ENCODE data around the gene DPH7.
"Not testable (repeated sequence)": the region's sequence is repeated elsewhere in the genome, so short reads cannot be mapped to it uniquely, and the experiment has no call there.

Gene DPH7

GRCh38 chr9:137580209-137580953, 1.7 kb upstream of the DPH7 start:
- no peak for DNase-seq

- no peak for DNase-seq
Observed at GRCh38 chr9:137579259-137579604, 507 bp upstream of the DPH7 start.

DNA sequence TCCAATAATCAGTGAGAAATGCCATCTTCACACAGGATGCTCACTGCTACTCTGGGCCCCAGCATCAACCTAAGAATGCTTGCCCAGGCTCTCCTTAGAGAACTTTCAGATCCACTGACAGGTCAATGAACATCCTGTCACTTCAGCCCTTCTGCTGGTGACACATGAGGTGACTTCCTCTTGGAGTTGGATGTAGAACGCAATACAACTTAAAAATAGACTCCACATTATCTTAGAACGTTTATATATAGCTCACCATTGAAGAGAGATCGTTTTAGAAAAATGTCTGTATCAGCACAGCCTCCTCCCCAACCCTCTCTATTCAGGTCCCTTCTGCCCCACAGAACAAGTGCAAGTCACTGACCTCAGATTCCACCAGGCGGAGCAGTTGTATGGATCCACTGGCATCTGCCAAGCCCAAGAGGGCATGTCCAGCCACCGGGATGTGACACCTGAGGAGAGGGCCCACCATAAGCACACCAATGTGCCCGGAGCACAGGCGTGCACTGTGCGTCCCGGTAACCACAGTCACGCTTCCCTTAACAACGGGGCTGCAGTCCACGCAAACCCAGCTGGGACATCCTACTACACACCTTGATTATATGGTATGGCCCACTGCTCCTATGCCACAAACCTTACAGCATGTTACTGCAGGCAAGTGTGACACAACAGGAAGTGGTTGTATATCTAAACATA, 2.9 kb downstream of the DPH7 start:
- DNase-seq, result no peak

- no peak for DNase-seq
Observed at GRCh38 chr9:137575364-137575715, 3.4 kb downstream of the DPH7 start.

DNA sequence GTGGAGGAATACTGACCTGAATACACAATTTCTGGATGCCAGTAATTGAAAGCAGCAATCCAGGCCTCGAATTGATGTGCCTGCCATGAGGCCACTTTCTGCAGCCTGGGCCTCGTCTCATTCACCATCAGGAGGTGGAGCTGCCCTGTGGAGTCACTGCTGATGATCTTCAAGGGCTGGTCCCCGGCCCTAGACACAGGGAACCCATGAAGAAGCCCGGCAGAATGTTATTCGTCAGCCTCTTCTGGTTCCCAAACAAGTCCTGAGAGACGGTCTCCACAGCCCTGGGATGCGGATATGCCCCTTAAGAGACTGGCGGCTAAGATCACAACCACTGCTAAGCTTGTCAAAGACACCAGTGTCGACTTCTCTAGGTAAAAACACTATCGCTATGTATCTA, 4.5 kb downstream of the DPH7 start:
- no peak for DNase-seq

DNA sequence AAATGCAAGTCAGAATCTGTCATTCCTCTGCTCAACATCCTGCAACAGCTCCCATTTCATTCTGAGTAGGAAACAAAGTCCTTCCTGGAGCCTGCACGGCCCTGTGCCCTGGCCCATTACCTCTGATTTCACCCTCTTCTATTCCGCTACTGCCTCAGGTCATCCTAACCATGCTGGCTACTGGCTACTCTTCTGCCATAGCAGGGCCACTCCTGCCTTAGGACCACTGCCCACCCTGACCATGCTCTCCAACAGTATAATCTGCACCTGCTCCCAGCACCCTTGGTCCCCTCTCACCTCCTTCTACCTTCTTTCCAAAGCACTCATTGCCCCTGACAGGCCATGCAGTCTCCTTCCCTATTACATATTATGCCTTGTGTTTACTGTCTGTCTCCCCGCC, 8.2 kb downstream of the DPH7 start:
- DNase-seq, result no peak

DNA sequence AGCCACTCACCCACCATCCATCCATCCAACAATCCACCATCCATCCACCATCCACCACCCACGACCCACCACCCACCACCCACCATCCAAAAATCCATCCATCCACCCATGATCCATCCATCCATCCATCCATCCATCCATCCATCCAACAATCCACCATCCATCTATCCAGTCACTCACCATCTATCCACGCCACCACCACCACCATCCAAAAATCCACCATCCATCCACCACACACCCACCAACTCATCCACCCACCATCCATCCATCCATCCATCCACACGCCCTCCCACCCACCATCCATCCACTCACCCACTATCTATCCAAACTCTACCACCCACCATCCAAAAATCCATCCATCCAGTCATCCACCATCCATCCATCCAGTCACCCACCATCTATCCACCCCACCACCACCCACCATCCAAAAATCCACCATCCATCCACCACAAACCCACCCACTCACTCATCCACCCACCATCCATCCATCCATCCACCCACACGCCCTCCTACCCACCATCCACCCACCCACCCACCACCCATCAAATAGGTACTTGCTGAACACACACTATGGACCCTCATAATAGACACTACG, 9.0 kb downstream of the DPH7 start:
- DNase-seq, result no peak

DNA sequence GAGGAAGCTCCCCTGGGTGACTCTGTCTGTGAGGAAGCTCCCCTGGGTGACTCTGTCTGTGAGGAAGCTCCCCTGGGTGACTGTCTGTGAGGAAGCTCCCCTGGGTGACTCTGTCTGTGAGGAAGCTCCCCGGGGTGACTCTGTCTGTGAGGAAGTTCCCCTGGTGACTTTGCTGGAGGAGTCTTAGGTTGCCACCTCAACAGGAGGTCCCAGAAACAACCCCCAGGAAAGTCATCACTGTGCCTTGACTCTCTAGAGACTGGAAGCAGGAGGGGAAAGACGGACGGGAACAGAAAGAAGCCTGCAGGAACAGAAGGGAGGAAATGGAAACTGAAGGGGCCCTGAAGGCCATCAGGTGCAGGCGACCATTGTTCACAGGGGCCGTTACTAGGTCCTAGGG, 10.3 kb downstream of the DPH7 start:
- DNase-seq, result not testable (repeated sequence)

DNA sequence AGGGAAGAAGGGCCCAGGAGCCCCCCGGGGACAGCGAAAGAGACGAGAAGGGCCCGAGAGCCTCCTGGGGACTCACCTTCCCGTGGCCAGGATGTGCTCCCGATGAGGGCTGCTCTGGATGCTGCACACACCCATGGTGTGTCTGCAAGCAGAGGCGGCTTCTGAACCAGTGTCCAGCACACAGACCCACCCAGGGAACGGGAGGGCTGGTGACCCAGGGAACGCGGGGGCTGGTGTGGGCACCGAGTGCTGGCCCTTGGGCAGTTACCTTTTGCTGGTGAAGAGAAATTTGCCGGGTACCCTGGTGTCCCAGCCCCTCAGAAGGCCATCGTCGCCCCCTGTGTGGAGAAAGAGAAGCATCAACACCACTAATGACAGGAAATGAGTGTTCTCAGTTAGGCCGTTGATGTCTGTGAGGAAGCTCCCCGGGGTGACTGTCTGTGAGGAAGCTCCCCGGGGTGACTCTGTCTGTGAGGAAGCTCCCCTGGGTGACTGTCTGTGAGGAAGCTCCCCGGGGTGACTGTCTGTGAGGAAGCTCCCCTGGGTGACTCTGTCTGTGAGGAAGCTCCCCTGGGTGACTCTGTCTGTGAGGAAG, 13.8 kb downstream of the DPH7 start:
- no peak for DNase-seq

- no peak for DNase-seq
Observed at GRCh38 chr9:137564134-137564533, 14.6 kb downstream of the DPH7 start.

DNA sequence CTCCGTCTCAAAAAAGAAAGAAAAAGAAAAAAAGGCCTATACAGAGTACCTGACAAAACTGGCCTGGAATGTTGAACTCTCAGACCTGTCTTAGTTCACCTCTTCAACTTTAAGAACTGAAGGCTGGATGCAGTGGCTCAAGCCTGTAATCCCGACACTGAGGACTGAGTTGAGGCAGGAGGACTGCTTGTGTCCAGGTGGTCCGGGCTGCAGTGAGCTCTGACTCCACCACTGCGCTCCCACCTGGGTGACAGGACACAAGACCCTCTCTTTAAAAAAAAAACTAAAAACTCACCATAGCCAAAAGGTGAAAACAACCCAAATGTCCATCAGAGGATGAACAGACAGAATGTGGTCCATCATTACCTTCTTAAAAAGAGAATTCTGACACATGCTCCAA, 20.6 kb downstream of the DPH7 start:
- no peak for DNase-seq

GRCh38 chr9:137556069-137556838, 22.5 kb downstream of the DPH7 start:
- DNase-seq, result no peak

GRCh38 chr9:137555179-137555578, 23.5 kb downstream of the DPH7 start:
- DNase-seq, result no peak

DNA sequence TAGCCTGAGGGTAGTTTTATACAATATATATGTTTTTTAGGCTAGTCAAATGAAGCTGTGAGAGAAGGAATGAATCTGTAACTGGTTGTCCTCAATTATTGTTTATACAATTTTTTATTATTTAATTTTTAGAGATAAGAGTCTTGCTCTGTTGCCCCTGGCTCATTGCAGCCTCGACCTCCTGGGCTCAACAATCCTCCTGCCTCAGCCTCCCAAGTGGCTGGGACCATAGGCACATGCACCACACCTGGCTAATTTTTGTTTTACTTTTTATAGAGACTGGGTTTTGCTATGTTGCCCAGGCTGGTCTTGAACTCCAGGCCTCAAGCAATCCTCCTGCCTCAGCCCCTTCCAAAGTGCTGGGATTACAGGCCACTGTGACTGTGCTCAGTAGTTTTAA, 24.4 kb downstream of the DPH7 start:
- DNase-seq, result no peak

- DNase-seq, result not testable (repeated sequence)
Observed at GRCh38 chr9:137553654-137554053, 25.1 kb downstream of the DPH7 start.

DNA sequence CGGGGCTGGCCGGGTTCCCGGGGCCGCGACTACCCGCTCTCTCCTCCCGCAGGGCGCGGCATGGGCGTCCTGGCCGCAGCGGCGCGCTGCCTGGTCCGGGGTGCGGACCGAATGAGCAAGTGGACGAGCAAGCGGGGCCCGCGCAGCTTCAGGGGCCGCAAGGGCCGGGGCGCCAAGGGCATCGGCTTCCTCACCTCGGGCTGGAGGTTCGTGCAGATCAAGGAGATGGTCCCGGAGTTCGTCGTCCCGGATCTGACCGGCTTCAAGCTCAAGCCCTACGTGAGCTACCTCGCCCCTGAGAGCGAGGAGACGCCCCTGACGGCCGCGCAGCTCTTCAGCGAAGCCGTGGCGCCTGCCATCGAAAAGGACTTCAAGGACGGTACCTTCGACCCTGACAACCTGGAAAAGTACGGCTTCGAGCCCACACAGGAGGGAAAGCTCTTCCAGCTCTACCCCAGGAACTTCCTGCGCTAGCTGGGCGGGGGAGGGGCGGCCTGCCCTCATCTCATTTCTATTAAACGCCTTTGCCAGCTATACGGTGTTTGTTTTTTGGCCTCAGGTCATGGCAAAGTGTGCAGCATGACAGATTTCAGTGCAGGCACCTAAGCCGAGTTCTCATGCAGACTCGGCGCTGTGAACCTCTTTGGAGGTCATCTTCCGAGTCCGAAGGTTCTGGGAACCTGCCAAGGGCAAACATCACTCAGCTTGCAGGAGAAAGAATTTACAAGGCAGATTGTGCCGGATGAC, 26.5 kb downstream of the DPH7 start:
- peak; percentile 29 for DNase-seq

- peak; percentile 90 for DNase-seq
Observed at GRCh38 chr9:137551264-137552021, 27.3 kb downstream of the DPH7 start, which contains the start of gene MRPL41. Gene MRPL41 (plus strand): TSS chr9:137551879. CDS start chr9:137552082, 203 bp downstream.

DNA sequence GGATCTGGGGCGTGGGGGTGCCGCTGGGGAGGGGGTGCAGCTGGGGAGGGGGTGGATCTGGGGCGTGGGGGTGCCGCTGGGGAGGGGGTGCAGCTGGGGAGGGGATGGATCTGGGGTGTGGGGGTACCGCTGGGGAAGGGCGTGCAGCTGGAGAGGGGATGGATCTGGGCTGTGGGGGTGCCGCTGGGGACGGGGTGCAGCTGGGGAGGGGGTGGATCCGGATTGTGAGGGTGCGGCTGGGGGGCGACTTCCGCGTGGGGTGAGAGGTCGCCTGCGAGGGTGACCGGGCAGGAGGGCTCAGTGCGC, 27.8 kb downstream of the DPH7 start:
- not testable (repeated sequence) for DNase-seq

DNA sequence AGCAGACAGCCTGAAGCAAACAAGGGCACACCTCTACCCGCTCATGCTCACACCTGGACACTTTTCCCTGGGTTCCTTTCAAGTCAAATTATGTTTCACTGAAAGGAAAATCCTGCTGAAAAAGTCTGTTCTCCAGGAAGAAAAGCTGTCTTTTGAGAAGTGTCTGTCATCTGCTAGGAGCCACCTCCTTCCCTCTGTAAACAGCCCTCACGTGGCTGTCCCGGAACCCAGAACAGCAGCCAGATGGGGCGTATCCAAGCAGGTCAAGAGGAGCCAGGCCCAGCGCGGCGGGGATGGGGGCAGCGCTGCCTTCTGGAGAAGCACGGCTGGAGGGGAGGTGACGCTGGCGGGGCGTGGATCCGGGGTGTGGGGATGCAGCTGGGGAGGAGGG, 28.5 kb downstream of the DPH7 start, which contains the start of gene PNPLA7:
Gene PNPLA7, minus strand, starts transcription at position 172 of the 391 bp plus-strand sequence. CDS start 205 bp downstream, outside the sequence.
- peak; percentile 48 for DNase-seq

DNA sequence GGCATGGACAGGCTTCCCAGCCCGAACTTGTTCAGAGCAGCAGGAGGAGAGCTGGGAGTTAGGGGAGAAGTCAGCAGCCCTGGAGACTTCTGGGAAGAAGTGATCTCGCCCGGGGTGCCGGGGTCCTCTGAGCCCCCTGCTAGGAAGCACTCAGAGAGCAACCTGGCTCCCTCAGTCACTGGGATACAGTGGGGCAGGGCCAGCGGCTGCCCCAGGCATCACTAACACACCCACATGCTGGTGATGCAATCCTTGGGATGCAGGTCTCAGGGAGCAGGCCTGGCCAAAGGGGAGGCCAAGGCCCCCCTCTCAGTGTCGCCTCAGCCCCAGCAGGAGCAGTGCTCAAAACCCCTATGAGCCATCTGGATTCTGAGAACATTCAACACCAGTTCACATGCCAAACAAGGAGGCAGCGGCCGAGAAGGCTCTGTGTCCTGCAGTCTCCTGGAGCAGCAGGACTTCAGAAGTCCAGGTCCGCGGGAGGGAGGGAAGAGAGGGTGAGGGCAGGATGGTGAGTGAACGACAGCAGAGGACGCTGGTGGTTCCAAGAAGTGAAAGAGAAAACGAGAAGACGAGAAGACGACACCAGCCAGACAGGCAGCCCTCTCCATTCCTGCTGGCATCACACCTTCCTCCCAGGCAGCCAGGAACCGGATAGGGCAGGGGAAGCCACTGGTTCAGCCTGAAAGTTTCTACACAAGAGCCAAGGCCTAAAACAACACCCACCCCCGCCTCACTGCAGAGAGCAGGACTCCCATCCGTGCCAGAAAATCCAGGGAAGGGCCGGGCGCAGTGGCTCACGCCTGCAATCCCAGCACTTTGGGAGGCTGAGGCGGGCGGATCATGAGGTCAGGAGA, 30.8 kb downstream of the DPH7 start:
- DNase-seq, result no peak

DNA sequence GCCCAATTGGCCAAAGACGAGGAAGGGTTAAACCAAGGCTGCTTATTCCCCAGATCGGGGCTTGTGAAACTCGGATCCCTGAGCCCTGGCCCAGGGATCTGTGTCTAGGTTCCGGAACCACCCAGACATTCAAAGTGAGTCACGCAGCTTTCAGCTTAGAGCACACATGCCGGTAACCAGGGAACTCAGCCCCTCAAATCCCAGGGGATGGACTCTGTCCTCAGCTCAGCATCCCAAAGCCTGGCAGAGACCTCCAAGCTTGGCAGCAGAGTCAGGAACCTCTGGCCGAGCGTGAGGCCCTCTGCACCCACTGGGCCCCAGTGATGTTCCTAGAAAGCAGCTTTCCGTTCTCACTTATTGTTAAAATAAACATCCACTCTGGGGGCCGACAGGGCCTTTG, 33.6 kb downstream of the DPH7 start:
- no peak for DNase-seq

Data from stimulated activated CD4-positive, alpha-beta T cell treated with anti-CD3 and anti-CD28 coated beads, Interleukin-4, amount 100 ng/mL, for 1 hour (primary cell).